ENCODE results near the gene SLC44A4. TPM values are rescaled to one million over a fixed set of nuclear protein-coding genes. Genes with fewer than 3 reads are reported as not detected.
A peak's percentile ranks its signal among the peaks of the same experiment; 100 is the strongest.
"Not testable (repeated sequence)": the region's sequence is repeated elsewhere in the genome, so short reads cannot be mapped to it uniquely, and the experiment has no call there.

SLC44A4 gene
- total RNA-seq, 1 donor from 2014 or later: 17.5 TPM

DNA sequence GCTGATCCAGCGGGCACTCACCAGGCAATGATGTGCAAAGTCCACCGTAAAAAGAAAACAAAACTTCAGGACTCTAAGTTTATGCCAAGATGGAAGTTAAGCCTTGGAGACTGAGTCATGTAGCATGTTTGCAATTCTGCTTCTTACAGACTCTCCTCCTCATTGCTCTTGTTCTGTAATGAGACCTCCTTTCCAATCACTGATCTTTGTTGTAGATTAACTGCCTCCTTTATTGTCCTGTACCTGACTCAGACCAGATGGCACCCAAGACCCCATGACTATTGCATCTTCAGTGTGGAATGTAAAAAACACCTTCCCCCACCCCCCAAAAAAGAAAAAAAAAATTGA is 27.3 kb downstream of the SLC44A4 start:
- TF ChIP-seq, protein P1, sequence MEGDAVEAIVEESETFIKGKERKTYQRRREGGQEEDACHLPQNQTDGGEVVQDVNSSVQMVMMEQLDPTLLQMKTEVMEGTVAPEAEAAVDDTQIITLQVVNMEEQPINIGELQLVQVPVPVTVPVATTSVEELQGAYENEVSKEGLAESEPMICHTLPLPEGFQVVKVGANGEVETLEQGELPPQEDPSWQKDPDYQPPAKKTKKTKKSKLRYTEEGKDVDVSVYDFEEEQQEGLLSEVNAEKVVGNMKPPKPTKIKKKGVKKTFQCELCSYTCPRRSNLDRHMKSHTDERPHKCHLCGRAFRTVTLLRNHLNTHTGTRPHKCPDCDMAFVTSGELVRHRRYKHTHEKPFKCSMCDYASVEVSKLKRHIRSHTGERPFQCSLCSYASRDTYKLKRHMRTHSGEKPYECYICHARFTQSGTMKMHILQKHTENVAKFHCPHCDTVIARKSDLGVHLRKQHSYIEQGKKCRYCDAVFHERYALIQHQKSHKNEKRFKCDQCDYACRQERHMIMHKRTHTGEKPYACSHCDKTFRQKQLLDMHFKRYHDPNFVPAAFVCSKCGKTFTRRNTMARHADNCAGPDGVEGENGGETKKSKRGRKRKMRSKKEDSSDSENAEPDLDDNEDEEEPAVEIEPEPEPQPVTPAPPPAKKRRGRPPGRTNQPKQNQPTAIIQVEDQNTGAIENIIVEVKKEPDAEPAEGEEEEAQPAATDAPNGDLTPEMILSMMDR (IDR thresholded peaks at IDR 0.05; ENCODE audit: unreplicated experiment): no peak
- Mint-ChIP-seq H3K27ac (peak overlapping the region; percentile 56), H3K4me1 (ENCODE audit: low read depth) (peaks cover 5% of the 10 kb centered on the region), H3K27me3 (no peaks in the 10 kb centered on the region), H3K9me3 (ENCODE audit: low read depth) (peaks cover 5% of the 10 kb centered on the region), H3K4me3 (ENCODE audit: low read depth) (no peak overlapping the region), H3K36me3 (ENCODE audit: insufficient read depth) (peaks cover 12% of the 10 kb centered on the region)
- DNase-seq (ENCODE audit: low spot score, unreplicated experiment): no peak

DNA sequence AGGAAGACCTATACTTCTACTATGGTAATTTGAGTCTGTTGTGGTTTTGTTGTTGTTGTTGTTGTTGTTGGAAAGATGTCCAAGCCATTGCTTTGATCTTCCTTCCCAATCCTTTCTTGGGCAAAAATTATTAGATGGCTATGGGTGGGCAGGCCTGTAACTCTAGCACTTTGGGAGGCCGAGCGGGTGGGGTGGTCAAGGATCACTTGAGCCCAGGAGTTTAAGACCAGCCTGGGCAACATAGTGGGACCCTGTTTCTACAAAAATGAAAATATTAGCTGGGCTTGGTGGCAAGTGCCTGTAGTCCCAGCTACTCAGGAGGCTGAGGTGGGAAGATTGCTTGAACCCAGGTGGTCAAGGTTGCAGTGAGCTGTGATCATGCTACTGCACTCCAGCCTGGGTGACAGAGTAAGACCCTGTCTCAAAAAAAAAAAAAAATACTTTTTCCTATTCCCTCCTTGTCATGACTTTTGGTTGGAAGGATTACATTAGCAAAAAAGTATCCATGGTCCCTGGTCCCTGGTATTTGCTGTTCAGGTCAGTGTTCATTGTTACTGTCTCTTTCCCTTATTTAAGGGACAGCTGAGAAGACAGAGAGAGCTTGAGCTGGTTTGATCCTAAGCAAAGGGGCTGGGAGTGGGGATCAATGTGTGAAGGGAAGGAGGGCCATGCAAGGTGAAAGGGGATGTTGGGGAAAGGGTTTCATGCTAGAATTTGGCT is 27.9 kb downstream of the SLC44A4 start:
- TF ChIP-seq, protein P1 (IDR thresholded peaks at IDR 0.05; ENCODE audit: unreplicated experiment): no peak
- Mint-ChIP-seq H3K27ac (peak overlapping the region; percentile 56), H3K36me3 (ENCODE audit: insufficient read depth) (peaks cover 12% of the 10 kb centered on the region), H3K9me3 (ENCODE audit: low read depth) (peaks cover 5% of the 10 kb centered on the region), H3K4me1 (ENCODE audit: low read depth) (peaks cover 5% of the 10 kb centered on the region), H3K4me3 (ENCODE audit: low read depth) (no peak overlapping the region), H3K27me3 (no peaks in the 10 kb centered on the region)
- no peak for DNase-seq (ENCODE audit: low spot score, unreplicated experiment)

DNA sequence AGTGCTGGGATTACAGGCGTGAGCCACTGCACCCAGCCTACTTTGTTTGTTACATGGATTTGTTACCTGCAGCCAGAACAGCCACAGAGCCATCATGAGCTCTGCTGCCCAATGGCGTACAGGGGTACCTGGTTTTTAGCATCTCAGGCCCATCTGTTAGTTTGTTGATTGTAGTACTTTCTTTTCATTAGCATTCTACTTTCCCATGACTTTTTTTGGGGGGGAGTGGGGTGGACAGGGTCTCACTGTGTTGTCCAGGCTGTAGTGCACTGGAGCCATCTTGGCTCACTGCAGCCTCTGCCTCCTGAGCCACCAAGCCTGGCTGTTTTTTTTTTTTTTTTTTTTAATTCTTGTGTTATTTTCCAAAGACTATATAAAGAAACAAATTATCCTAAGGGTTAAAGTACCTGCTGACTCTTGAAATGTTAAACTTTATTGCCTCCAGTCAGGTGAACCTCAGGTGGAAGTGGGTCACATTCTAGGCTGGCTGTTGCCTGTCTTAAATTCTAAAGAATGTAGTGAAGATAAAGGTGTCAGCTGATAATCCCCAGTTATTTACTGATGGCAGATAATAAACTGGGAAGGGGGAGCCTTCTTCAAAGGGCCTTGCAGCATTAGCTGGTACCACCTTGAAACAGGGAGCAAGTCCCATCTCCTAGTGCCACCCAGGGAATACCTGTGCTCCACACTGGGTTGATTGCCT is 31.4 kb downstream of the SLC44A4 start:
- TF ChIP-seq, protein P1 (IDR thresholded peaks at IDR 0.05; ENCODE audit: unreplicated experiment): no peak
- H3K4me3 Mint-ChIP-seq (ENCODE audit: low read depth): no peak overlapping the region
- H3K9me3 Mint-ChIP-seq (ENCODE audit: low read depth): no peaks in the 10 kb centered on the region
- H3K27me3 Mint-ChIP-seq: no peaks in the 10 kb centered on the region
- H3K36me3 Mint-ChIP-seq (ENCODE audit: insufficient read depth): peaks cover 2% of the 10 kb centered on the region
- DNase-seq (ENCODE audit: low spot score, unreplicated experiment): no peak
- H3K4me1 Mint-ChIP-seq (ENCODE audit: low read depth): peaks cover 5% of the 10 kb centered on the region
- H3K27ac Mint-ChIP-seq: no peak overlapping the region

DNA sequence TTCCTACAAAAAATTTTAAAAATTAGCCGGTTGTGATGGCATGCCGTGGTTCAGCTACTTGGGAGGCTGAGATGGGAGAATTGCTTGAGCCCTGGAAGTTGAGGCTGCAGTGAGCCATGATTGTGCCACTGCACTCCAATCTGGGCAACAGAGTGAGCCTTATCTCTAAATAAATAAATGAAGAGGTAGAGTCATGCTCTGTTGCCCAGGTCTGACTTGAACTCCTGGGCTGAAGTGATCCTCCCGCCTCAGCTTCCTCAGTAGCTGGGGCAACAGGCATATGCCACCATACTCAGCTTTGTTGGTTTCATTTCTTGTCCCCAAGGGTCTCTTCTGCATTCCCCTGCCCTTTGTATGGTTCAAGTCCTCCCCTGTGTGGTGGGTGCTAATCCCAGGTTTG is 34.3 kb downstream of the SLC44A4 start:
- Mint-ChIP-seq H3K27me3 (no peaks in the 10 kb centered on the region), H3K36me3 (ENCODE audit: insufficient read depth) (peaks cover 13% of the 10 kb centered on the region), H3K9me3 (ENCODE audit: low read depth) (no peaks in the 10 kb centered on the region), H3K4me3 (ENCODE audit: low read depth) (no peak overlapping the region), H3K4me1 (ENCODE audit: low read depth) (no peaks in the 10 kb centered on the region), H3K27ac (no peak overlapping the region)
- DNase-seq (ENCODE audit: low spot score, unreplicated experiment): no peak
- TF ChIP-seq, protein P1 (IDR thresholded peaks at IDR 0.05; ENCODE audit: unreplicated experiment): no peak

DNA sequence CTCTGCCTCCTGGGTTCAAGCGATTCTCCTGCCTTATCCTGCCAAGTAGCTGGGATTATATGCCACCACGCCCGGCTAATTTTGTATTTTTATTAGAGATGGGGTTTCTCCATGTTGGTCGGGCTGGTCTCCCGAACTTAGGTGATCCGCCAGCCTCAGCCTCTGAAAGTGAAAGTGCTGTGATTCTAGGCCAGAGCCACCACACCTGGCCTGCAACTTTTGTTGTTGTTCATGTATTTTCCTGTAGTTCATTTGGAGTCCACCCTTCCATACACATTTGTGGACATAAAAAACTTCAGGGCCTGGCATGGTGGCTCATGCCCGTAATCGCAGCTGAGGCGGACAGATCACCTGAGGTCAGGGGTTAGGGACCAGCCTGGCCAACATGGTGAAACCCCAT is 36.7 kb downstream of the SLC44A4 start:
- no peak overlapping the region for H3K27ac Mint-ChIP-seq
- DNase-seq (ENCODE audit: low spot score, unreplicated experiment): no peak
- peaks cover 24% of the 10 kb centered on the region for H3K36me3 Mint-ChIP-seq (ENCODE audit: insufficient read depth)
- H3K4me3 Mint-ChIP-seq (ENCODE audit: low read depth): no peak overlapping the region
- H3K9me3 Mint-ChIP-seq (ENCODE audit: low read depth): no peaks in the 10 kb centered on the region
- TF ChIP-seq, protein P1 (IDR thresholded peaks at IDR 0.05; ENCODE audit: unreplicated experiment): no peak
- peaks cover 10% of the 10 kb centered on the region for H3K4me1 Mint-ChIP-seq (ENCODE audit: low read depth)
- no peaks in the 10 kb centered on the region for H3K27me3 Mint-ChIP-seq

DNA sequence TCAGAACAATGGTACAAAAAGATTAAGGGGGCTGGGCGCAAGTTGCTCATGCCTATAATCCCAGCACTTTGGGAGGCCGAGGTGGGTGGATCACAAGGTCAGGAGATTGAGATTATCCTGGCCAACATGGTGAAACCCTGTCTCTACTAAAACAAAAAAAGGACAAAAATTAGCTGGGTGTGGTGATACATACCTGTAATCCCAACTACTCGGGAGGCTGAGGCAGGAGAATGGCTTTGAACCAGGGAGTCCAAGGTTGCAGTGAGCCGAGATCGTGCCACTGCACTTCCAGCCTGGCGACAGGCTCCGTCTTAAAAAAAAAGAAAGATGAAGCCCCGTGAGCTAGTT is 39.0 kb downstream of the SLC44A4 start:
- H3K27me3 Mint-ChIP-seq; DNase-seq (ENCODE audit: low spot score, unreplicated experiment); H3K9me3 Mint-ChIP-seq (ENCODE audit: low read depth); H3K4me3 Mint-ChIP-seq (ENCODE audit: low read depth): not testable (repeated sequence)
- Mint-ChIP-seq H3K4me1 (ENCODE audit: low read depth) (peaks cover 28% of the 10 kb centered on the region), H3K27ac (peak overlapping the region; percentile 24), H3K36me3 (ENCODE audit: insufficient read depth) (peaks cover 35% of the 10 kb centered on the region)

All from progenitor cell of endocrine pancreas (in vitro differentiated cells).